ENCODE results near the gene STARD5.
"Not testable (repeated sequence)": the region's sequence is repeated elsewhere in the genome, so short reads cannot be mapped to it uniquely, and the experiment has no call there.

STARD5 gene, protein sequence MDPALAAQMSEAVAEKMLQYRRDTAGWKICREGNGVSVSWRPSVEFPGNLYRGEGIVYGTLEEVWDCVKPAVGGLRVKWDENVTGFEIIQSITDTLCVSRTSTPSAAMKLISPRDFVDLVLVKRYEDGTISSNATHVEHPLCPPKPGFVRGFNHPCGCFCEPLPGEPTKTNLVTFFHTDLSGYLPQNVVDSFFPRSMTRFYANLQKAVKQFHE

DNA sequence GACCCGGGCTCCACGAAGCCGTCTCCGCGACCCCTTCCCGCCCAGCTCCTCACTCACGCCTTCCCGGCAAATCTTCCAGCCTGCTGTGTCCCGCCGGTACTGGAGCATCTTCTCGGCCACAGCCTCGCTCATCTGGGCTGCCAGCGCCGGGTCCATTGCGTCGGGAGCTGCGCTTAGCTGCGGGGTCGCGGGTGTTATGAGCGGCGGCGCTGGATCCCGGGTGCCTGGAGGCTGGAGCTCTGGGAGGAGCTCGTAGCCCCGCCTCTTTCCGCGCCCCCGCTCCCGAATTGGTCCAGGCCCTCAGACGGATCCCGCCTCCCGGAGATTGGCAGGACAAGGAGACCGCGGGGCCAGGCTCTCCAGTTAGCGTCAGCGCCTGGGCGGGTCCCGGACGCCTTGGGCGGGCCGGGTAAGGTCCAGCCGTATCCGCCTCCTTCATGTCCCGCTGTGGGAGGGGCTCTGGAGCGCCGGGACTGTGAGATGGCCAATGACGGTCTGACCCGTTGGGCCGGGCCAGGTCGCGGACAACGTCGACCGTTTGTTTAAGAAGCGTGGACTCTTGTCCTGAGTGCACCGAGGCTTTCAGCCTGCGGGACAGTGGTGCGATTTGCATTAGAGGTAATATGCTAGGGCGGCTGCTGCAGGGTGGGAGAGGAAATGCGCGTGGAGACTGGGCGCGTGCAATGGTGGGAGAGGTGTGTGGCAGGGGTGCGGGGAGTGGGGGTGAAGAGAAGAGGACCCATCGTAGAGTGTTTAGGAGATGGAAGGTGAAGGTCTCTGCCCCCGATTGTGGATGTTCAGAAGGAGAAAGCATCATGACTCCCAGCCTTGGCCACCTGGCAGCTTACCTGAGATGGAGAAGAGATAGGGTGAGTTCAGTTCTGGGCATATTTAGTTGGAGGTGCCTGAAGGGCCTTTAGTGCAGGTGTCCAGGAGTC is at the start of gene STARD5:
Gene STARD5, minus strand, starts transcription at position 198 of the 938 bp plus-strand sequence. Its CDS starts 42 bp downstream, at position 156.
- DNase-seq (ENCODE audit: low spot score): peak; percentile 96

DNA sequence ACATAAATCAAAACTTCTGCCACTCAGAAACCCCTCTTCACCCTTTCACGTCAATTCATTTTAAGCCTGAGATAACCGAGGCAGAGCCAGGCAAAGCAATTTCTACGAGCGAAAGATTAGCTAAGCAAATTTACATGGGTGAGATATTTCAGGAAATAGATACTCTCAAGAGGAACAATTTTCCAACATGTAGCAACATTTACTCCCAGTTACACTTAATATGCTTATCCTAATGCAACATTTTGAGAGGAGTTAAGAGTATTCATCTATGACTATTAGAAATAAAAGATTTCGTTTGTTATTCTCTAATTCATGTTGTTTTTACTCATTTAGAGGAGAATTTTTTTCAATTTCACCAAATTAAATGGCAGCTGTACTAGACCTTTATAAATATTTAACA is 49.2 kb upstream of the STARD5 start:
- DNase-seq (ENCODE audit: low spot score): no peak

DNA sequence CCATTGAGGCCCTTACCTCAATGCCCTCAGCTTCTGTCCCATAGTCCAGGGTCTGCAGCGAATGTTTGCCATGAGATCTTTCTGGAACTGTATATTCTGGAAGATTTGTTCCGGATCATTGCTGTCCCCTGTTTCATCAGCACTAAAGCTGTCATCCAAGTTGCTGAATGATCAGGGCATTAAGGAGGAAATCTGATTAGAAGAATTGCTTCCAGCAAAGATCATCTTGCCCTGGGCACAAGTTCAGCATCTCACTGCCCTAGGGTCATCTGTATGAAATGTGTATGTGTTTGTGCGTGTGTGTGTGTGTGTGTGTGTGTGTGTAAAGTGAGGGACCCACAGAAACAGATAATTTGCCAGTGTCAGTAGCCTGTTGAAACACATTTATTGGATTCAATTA is 48.6 kb upstream of the STARD5 start:
- DNase-seq (ENCODE audit: low spot score): no peak

DNA sequence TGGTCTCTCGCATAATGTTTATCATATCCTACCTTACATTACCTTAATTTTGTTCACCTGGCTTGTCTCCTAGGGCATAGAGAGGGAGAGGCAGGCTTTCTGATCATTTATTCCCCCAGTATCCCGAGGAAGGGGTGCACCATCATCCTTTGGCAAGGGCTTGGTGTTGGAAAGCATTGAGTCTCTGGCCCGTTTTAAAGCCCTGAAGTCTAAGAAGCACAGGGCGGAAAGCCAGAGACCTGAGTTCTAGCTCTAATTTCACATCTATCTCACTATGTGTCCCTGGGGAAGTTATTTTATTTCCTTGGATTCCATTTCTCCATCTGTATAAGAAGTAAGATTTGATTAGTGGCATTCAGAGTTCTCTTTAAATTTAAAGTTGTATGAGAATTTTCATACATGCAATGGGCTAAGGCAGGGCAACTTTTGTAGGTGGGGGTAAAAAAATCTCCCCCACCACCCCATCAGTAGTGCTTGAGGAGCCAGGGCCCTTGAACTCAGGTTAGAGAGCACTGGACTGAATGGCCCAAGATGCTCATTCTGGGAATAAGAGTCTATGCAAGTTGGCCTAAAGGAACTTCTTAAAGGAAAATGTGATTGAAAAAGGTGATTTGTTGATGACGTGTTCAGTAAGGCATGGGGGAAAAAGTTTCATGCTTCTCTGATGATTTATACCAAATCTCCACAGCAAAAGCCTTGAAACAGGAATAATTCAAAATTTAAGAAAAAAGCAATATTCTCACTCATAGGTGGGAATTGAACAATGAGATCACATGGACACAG is 40.0 kb upstream of the STARD5 start:
- no peak for DNase-seq (ENCODE audit: low spot score)

DNA sequence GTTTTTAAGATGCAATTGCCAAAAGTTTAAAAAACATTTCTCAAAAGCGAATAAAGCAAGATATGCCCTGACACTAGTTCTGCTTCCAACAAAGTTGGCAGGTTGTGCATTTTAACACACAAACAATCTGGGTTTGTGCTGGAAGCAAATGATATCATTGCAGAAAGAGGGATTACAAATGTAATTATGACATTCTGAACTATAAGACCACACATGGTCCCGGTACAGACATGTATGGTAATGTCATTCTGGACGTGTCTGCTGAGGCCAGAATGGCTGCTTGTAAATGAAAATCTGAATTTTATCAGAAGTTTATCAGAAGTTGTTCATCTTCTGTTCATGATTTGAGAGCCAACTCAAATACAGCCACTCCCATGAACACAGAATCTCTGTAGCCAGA is 39.3 kb upstream of the STARD5 start:
- no peak for DNase-seq (ENCODE audit: low spot score)

DNA sequence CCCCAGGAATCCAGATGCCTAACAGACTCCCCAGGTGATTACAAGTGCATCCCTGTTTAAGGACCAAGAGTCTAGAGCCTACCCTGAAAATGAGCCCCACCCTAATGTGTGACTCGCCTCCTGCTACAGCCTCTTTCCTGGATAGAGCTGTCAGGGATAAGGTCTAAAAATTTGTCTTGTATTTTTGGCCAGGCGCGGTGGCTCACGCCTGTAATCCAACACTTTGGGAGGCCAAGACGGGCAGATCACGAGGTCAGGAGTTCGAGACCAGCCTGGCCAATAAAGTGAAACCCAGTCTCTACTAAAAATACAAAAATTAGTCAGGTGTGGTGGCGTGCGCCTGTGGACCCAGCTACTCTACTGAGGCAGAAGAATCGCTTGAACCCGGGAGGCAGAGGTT is 38.8 kb upstream of the STARD5 start:
- DNase-seq (ENCODE audit: low spot score): peak; percentile 3

DNA sequence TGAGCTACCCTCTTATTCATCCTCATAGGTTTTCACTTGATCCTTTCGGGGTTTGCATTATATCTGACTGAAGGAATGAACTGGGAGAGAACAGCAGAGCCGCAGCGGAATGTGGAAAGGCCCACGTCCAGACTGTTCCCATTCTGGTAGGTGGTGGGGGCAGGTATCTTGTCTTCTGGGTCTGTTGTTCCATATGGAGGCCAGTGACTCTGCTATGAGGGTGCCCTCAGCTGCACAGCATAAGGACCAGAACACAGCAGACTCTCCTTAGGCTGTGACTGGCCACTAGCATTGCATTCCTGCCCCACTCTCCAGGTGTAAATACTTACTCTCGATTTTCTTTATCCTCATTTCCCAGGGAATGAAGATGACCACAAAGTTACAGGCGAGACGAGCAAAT is 38.0 kb upstream of the STARD5 start:
- no peak for DNase-seq (ENCODE audit: low spot score)

DNA sequence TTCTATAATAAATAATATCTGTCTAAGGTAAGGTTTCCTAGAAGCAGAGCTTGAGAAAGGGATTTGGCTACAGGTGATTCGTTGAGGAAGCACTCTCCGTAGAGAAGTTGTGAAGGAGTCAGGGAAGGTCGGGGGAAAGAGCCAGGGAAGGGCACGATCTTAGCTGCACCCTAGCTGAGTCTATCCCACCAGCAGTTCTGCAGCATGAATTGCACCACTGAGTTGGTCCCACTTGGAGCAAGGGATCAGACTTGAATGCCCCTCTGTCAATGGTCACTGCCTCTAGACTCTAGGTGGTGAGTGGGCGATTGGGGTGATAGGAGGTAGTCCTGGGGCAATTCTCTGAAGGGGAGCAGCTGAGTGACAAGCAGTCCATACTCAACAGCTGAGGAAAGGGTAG is 36.5 kb upstream of the STARD5 start:
- no peak for DNase-seq (ENCODE audit: low spot score)

DNA sequence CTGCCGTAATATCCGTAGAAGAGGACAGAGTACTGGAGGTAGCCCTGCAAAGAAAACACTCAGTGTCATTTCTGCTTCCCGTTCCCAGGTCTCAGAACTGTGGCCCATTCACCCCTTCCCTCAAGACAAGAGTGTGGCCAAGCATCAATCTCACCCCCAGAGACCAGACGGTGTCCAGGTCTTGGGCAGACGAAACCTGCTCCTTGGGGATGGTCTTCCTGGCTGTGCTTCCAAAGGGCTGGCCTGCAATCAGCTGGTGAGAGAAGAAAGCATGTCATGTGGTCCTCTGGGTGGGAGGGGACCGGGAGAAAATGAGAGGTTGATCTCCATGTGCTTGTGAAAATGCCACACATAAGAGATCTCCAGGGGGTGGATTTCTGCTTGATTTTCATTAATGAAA is 34.3 kb upstream of the STARD5 start:
- DNase-seq (ENCODE audit: low spot score): no peak

DNA sequence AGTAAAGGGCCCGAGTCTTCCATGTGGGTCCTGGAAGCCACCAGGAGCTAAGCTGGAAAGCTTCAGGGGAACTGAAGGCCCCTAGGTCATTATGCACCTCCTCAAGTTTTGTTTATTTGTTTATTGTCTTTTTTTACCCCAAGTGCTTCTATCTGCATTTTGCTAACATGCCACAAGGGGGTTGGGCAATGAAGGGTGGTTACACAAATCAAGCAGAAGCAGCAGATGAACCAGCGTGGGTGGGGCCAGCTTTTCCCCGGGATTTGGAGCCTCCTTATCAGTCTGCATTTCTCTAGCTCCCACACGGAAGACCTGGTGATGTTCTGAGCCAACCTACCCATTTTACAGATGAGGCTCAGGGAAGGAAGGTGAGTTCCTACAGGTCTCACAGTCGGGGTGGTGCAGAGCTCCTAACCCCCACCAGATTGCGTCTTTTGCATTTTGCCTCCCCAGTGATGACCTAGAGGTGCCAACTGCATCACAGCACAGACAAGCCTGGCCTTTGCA is 33.3 kb upstream of the STARD5 start:
- DNase-seq (ENCODE audit: low spot score): no peak

DNA sequence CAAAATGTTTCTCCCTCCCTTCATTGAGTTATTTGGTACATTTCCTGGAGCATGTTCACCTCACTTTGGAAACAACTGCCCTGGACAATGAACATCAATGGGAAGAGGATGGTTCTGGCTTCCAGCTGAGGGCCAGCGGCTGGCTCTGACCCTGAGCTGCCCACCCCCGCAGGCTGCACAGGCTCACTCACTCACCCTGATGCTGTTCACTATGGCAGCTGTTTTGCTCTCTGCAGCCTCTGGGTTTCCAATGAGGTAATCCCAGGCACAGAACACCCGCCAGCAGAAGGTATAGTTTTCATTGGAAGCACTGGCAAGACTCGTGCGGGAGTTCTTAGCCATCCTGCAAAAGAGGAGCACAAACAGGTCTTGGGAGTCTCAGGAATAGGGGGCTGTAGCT is 32.3 kb upstream of the STARD5 start:
- no peak for DNase-seq (ENCODE audit: low spot score)

DNA sequence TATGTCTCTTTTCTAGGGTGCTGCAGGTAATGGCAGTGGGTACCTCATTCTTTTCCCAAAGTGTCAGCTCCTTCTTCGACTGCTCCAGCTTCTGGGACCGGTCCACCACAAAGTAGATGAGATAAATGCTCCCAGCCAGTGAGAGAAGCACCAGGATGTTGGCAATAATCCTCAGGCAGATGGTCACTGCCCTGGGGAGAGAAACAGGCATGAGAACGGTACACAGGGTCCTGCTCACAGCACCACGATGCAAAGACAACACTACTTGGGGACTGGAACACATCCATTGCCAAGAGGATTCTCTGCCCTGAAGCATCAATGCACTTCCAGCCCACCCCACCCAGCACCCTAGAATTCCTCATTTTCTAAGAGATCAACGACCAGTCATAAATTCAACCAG is 27.7 kb upstream of the STARD5 start:
- DNase-seq (ENCODE audit: low spot score): no peak

DNA sequence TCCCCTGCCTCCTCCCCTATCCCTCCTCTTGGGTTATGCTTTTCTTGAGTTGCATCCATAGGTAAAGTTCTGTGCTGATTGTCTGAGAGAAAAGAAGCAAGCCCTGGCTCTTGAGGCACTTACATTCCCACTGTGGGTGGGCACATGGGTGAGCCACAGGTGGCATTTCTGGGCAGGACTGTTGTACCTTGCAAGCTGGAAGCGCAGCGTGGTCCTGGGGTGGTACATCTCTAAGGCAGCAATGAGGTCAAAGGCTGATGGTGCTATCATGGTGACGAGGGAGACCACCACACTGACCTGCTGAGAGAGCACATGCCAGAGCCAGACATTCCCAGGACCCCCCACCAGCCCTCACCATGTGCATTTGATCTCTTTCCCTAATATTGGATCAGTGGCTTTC is 25.3 kb upstream of the STARD5 start:
- DNase-seq (ENCODE audit: low spot score): no peak

DNA sequence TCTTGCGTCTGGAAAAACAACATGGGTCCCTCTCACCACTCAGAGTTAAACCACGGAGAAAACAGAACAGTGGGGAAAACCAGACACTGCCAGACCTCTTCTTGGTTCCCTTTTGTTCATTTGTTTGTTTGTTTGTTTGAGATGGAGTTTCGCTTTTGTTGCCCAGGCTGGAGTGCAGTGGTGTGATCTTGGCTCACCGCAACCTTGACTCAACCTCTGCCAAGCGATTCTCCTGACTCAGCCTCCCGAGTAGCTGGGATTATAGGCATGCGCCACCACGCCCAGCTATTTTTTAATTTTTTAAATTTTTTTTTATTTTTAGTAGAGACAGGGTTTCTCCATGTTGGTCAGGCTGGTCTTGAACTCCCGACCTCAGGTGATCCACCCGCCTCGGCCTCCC is 24.8 kb upstream of the STARD5 start:
- DNase-seq (ENCODE audit: low spot score): not testable (repeated sequence)

DNA sequence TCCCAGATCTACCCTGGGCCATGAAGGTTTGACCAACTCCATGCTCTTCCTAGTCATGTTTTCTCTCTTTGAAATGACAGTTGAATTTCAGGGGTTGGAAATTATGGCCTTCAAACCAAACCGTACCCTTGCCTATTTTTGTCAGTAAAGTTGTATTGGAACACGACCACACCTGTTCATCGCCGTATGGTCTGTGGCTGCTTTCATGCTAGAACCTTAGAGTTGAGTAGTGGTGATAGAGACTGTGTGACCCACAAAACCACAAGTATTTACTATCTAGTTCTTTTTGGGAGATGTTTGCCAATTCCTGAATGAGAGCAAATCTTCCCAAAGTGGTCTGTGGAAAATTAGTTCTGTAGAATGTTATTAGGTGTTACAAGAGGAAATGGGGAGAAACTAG is 24.0 kb upstream of the STARD5 start:
- DNase-seq (ENCODE audit: low spot score): no peak

DNA sequence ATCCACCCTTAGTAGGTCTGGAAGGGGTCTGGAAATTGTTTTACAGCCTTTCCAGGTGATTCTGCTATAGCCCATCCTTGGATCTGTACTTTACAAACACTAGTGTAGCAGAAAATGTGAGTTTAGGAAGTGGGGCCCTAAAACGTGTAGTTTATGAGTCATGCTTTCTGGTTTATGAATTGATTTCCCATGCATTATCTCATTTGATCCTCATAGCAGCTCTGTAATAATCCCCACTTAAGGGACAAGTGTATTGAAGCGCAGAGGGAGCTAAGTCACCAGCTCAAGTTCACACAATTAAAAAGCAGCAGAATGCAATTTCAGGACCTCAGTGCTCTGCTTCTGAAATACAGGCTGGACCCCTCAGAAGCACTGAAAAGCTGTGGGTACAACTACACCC is 22.7 kb upstream of the STARD5 start:
- no peak for DNase-seq (ENCODE audit: low spot score)

DNA sequence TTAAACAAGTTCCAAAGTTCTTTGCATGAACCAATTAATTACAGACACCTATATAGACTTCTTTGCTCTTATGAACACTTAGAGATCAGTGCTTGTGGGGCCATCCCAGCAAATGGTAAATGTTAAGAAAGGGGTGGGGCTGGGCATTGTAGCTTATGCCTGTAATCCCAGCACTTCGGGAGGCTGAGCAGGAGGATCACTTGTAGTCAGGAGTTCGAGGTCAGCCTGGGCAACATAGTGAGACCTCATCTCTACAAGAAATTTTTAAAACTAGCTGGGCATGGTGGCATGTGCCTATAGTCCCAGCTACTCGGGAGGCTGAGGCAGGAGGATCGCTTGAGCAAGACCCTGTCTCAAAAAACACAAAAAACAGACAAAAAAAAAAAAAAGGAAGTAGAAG is 19.4 kb upstream of the STARD5 start:
- DNase-seq (ENCODE audit: low spot score): no peak

DNA sequence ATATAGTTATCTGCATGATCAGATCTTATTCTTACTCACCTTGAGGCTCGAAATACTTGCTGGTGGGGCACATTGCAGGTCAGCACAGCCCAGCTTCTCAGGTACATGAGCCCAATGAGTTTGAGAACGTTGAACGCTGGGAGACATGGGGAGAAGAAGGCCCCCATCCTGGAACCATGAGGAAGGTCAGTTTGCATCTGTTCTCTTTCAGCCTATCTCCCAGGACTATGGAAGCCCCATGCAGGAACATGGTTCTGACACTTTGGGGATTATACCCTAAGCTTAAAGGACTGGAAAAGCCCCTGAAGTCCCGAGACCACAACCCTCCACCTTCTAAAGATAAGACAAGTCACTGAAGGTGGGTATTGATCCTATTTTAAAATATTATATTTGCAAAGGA is 17.4 kb upstream of the STARD5 start:
- no peak for DNase-seq (ENCODE audit: low spot score)

DNA sequence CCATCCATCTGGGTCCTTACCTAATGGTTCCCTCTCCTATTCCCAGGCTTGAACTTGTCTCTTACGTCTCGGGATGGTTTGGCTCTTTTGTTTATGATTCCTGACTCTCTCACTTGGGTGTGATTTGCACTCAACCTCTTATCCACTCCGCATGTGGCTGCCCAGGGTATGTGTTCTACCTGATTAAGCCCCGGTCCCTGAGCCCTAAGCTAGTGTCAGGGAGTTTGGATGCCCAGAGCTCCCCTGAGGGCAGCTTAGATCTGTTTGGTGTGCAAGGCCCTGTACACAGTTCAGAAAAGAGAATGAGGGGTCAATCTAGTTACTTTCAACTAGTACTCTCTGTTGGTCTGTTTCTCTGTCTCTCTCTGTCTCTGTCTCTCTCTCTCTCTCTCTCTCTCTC is 15.9 kb upstream of the STARD5 start:
- no peak for DNase-seq (ENCODE audit: low spot score)

DNA sequence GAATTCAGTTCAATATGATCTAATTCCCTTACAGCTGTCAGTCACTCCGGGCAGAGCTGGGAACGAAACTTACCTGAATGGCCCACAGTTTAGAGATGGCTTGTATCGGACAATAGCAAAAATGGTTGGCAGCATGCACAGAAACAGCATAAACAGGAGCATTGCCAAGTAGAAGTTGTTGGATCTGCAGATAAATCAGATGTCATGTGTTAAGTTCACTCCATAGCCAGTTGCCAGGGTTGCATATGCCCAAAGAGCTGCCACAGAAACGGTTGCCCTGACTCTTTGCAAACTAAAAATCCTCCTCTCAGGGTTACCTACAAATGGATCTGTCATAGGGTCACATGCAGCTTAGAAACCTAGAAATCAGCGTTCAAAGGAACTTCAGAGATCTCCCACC is 15.4 kb upstream of the STARD5 start:
- no peak for DNase-seq (ENCODE audit: low spot score)

DNA sequence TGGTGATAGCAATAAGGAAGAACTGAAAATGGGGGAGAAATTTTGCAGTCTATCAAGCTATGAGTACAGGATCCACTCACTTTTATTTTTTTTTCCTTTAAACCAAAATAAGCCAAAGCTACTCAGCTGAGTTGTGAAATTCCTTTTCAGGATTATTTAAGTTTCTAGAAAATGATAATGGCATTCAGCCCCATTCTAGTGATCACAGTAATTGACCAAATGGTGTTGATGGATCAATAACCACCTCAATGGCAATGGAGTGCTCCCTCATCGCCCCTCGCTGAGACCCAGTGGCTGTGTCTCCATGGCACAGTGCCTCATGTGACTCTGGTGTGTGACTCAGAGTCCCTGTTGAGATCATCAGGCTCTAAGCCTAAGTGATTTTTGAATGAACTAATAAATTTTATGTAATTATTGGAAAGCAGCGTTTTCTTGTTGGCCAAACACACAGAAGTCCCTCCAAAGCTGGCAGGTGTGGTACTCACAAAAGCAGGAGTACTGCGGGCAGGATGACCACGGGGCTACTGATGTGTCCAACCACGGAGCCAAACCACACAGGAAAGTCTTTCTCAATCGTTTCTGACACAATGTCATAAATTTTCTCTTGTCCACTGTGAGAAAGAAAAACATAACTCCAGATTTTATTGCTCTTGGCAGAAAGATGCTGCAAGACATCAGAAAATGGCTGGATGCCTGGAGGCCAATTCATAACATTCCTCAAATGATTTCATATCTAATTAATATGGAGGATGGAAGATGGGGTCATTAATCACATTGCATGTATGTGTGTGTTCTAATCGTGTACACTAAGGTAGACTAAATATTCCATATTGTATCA is 14.4 kb upstream of the STARD5 start:
- DNase-seq (ENCODE audit: low spot score): peak; percentile 53

DNA sequence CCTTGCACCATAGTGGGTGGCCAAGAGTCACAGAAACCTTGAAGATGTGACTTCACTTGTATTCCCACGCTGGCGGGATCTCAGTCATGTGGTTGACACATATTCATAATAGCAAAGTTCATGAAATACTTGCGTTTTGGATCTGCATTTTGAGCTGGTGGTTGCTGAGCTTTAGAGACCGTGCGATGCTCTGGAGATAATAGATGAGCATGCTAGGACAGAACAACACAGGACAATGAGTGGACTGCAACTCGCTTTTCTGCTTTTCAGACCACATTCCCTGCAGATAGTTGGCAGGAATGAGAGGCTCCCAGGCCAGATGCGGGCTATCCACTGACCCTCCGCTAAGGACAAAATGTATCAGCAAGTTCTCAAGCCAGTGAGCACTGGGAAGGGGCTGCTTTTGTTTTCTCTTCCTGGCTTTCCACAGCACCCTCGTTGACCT is 13.8 kb upstream of the STARD5 start:
- no peak for DNase-seq (ENCODE audit: low spot score)

Data from kidney tubule cell (primary cell).